GM18870 (cell line): Measurements from ENCODE around the gene NOP9.

Experiments used
- ATAC-seq: cut with Tn5 transposase; IDR thresholded peaks from one replicate; pipeline ENCODE4 v1.9.1; 2021; ENCODE audit warnings: moderate library complexity; ENCODE audit not compliant: unreplicated experiment

Gene NOP9

GRCh38 chr14:24262821-24263733 lies 36.6 kb upstream of the NOP9 start, which contains the start of gene TGM1:
TSS of gene TGM1 (minus strand) at chr14:24263177. CDS start at chr14:24262352, 825 bp downstream.
- no peak for ATAC-seq

GRCh38 chr14:24263848-24264247 lies 35.8 kb upstream of the NOP9 start:
- no peak for ATAC-seq

DNA sequence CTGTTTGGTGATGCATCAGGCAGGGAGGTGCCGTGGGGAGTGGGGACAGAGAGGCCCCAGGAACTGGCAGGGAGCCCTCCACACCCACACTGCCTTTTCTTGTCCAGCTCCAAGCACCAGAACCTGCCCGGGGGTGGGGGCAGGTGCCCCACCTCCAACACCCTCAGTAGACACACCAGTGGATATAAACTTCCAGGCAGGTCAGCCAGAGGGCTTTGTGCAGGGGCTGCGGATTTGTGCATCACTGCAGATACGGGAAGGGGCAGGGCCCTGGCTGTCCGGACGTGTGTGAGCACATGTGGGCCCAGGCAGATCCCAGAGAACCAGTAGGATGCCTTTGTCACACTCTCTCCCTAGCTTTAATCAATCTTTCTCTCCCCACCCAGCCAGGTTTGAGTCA lies 35.4 kb upstream of the NOP9 start:
- ATAC-seq: no peak

DNA sequence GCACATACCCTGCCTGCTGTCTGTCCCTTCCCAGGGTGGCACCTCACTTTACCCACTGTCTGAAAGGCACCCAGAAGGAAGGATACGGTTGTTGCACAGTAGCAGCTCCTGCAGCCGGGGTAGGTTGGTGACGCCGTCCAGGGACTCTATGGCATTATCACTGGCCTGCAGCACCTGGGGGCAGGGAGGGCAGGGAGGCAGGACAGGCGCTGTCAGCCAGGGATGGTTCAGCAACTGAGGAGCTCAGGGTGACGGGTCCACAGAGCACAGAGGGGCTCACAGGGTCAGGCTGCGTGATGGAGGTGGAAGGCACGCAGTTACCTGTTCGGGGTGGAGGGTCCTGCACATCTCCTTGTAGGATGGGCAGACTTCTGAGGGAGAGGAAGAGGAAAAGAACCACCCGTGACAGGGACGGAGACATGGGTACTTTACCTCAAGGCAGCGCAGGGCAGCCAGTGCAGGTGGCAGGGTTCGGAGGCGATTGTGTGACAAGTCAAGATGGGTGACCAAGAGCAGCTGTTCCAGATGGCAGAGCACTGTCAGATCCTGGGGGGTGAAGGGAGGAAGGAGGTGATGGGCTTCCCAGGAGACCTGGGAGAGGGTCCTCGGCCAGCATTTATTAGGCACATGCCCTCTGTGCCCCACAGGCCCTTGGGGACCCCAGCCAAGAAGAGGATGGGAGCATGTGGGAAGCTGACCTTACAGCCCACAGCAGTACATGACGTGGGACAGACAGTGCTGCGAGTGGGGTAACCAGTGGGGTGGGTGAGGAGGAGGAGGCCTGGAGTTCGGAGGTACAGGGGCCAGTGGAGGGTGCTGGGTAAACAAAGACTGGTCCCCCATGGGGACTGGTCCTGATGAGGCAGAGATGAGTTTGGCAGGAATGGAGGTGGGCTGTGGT lies 33.1 kb upstream of the NOP9 start:
- ATAC-seq: no peak

DNA sequence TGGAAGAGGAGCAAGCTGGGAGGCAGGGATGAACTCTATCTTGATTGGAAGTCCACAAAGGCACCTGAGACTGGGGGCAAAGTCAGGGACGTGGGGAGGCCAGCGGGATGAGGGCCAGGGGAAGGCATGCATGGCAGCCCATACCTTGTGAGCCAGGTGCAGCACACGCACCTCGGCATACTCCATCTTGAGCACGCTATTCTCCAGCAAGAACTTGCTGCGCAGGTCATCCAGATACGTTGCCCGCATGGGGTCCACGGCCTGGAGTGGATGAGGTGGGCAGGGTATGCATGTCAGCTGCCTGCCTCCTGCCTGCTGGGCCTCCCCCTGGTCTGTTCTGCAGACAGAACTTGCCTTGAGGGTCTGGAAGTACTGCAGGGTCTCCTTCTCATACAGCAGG lies 32.1 kb upstream of the NOP9 start:
- ATAC-seq: no peak

DNA sequence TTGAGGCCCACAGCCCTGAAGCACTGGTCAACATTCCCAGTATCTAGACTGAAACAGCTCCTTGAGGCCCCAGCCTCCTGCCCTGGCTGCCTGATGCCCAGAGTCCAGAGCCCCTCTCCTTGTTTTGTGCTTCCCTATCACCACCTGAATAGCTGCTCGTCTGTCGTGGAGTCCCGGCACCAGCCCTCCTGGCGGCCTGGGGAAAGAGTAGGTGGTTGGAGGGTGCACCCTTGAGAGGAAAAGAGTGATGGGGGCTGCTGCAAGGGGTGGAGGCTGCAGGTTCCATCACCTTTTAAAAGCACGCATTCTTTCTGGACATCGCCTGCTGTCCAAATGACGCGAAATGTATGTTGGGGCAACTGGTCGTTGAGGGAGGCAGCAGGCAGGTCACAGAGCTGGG lies 31.4 kb upstream of the NOP9 start:
- no peak for ATAC-seq

DNA sequence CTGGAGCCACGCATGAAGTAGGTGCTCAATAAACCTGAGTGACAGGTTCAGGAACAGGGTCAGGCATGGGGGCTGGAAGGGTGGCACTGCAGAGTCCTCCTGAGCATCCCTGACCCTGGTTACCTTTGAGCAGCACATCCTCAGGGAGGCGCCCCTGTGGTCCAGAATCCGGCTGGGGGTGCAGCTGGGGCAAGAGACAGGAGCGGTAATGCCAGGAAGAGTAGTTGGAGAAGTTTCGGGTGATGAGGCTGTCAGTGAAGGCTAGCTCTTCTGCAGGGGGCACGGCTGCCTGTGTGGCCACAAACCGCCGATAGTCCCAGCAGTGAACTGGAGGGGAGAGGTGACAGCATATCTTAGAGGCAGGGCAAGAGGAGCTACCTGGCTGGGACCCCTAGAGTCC lies 30.3 kb upstream of the NOP9 start:
- no peak for ATAC-seq

DNA sequence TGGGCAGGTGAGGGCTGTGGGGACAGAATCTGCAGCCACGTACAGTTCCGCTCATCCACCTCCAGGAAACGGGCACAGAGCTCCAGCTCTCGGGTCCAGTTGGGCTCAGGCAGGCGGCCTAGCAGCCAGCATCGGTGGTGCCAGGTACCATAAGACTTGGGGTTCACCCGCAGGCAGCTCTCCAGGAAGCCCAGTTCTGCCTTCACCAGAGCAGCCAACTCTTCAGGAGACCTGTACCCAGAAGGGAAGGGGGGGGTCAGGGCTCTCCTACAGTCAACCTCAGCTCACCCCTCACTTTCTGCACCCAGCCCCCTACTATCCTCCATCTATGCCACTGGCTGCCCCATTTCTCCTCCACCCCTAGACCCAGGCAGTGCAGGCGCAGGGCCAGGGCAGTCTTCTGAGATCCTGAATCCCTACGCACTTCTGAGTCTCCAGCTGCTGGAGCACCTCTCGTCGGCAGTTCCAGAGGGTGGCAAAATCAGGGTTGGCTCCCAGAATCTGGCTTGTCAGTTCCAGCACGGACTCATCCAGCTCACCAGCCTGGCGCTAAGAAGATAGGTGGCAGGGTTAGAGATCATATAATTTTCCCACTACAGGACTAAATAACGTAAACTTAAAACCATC lies 29.6 kb upstream of the NOP9 start:
- ATAC-seq: no peak

- no peak for ATAC-seq
These were observed 29.0 kb upstream of the NOP9 start for GRCh38 chr14:24270537-24271133.

DNA sequence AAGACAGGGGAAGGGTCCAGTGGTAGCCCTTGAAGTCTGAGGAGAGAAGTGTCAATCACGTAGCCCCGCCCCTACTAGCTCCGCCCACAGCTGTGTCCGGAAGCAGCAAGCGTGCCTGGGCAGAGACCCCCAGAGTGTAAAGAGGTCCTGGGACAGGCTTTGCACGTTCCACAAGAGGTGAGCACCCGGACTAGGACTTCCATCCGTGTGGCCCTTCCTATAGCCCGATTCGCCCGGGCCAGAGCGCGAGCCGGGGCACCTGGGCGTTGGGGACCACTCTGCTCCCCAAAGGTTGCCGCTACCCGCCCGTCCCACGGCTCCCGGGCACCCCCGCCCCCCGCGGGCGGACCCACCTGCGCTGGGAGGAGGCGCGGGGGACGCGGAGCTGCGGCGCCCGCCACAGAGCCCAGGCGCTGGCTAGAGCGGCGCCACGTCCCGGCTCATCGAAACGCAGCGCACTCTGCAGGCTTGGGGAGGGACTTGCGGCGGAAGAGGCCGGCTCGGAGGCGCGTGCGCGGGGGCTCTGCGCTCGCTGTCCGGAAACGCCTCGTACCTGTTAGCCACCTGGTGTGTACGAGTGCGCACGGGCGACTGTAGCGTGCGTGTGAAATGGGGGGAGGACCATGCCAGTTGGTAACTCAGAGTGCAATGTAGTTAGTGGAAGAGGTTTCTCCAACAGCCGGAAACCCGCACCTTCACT lies 28.4 kb upstream of the NOP9 start, which contains the start of gene RABGGTA:
TSS of gene RABGGTA (minus strand) at position 464 of the 700 bp plus-strand sequence. CDS start 482 bp downstream, outside the sequence.
- ATAC-seq: peak; percentile 46

DNA sequence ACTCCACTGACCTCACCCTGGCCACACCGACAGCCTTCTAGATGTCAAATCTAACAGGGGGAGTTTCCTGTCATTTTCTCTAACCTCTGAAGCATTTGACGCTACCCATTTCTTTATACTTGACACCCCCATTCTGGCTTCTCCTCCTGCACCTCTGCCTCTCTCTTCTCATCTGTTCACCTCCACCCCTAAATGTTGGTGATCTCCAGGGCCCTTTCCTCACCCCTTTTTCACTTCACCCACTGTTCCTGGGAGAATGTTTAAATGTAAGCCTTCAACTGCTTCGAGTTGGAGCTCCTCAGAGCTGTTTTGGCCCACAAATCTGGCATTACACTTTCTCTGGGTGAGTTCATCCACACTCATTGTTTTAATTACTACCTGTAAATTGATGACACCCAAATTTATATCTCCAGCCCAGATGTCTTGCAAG lies 27.8 kb upstream of the NOP9 start:
- no peak for ATAC-seq

GRCh38 chr14:24272467-24272866 lies 27.2 kb upstream of the NOP9 start:
- ATAC-seq: no peak

GRCh38 chr14:24273422-24273998 lies 26.1 kb upstream of the NOP9 start:
- ATAC-seq: no peak

DNA sequence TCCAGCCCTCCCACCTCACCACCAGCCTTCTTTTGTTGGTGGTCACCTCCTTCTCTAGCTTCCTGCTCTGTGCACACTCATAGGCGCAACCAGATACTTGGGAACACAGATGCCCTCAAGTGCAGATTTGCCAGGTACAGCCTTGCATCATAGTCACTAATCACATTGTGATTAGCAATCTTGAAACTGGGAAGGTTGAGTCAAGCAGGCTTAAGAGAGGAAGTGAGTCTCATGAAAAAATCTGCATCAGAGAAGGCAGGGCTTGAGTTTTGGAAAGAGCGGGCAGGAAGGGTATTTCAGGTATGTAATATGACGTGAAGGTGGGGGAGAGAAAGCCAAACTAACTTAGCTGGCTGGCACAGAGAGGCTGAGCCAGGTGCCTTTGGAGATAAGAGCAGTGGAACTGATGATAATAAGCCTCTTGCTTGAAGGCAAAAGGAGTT lies 25.5 kb upstream of the NOP9 start:
- ATAC-seq: peak; percentile 71

DNA sequence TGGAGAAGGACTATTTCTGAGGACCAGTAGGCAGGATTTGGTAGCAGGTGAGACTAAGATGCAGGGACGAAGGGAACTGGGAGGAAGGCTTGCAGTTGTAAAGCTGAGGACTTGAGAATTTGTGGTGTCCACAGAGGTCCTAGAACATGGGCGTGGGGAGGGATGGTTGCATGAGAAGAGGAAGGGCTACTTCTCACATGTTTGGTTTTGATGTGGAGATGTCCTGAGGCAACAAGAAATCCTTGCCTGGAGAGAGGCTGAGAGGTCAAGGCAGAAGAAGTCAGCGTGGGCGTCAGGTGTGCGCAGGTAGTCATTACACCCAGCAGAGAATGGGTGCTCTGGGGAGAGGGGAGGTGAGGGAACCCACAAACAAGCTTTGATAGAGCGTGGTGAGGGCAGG lies 22.6 kb upstream of the NOP9 start:
- ATAC-seq: no peak

DNA sequence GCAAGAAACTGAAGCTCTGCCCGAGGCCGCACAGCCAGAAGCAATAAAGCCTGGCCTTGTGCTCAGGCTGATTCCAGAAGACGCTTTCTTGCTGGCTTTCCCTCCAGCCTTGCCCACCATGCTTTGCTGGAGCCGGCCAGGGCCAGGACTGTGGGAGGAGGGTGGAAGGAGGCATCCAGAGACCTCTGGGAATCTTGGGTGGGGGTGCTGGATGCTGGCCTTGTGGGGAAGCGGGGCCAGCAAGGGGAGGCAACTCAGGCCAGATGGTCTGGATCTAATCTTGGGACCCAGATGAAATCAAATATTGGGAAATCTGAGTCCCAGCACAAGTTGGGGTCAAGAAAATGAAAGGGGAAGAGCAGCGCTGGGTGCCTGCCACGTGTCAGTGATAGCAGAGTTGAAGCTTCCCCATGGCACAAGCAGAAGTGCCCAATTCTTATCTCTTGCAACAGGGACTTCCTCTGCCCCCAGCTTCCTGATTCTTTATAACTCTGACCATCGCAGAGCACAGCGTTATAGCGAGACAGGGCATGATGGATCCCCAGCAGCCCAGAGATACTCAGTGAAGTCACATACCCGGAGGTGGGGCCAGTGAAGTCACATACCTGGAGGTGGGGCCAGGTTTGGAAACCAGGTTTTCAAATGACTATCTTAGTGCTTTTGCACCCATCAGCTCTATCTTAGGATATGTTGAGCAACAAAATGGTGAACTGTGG lies 21.9 kb upstream of the NOP9 start:
- ATAC-seq: no peak

DNA sequence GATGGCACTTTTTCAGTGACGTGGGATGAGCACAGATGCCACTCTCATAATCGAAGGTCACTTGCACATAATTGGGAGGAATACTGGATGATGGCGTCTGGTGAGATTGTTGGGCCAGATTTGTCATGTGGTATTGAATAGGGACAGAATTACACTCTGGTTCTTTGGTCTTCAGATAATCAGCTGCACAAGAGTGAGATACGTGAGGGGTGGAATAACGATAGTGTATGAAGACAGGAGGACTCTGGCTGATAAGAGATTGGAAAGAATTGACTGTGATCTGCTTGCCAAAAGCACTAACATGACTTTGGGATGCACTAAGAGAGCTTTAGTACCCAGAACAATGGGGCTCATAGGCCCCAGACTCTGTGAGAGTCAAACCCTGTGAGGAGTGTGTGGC lies 21.2 kb upstream of the NOP9 start:
- no peak for ATAC-seq

DNA sequence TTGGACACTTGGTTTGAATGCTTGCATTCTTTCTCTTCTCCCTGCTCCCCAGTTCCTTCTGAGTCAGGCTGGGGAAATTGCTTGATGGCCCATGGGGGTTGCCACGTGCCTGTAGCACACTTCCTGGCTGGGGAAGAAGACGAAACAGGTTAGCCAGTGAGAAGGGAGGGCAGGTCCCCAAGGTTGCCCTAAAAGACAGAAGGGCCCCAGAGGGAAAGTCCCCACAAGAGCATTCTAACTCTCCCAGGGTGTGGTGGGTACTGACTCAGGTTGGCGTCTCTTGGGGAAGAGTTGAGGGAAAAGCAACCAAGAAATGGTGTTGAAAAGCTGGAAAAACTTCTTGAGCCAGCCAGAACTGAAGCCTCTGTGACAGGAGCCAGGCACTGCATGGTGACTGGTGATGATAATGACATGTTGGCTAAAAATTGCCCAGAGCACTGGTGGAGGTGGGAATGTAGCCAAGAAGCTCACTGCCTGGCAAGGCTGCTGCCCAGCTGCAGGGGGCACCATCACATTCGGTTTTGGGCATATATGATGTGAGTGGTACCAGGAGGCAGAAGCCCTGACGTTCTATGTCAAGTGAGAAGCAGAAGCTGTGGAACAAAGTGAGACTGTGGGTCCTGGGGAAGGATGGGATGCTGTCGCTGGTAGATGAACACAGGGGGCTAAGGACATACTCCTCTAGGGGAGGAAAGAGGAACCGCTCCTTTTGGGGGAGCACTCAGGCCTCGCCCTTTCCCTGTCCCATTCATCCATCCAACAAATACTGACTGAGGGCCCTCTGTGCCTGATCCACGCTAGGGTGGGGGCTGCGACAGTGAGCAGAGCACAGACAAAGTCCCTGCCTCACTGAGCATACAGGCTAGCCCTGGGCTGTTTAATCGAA lies 20.1 kb upstream of the NOP9 start:
- no peak for ATAC-seq
